Activated CD4-positive, alpha-beta memory T cell treated with anti-CD3 and anti-CD28 coated beads, Interleukin-2, amount 10 ng/mL, durations not matched to agents 7 days and 5 days (primary cell): ENCODE results near the gene DDB1. TPM values are rescaled to one million over a fixed set of nuclear protein-coding genes. Genes with fewer than 3 reads are reported as not detected.

Experiments
- CTCF ChIA-PET: fragments of 350-600 bp; sonication (Branson Sonifier 250); formaldehyde crosslinking; loops from one replicate; lab custom pipeline; 2021; ENCODE audit warnings: antibody characterized with exemption, inconsistent platforms; lab: Charles Lee
- POLR2A ChIA-PET: fragments of 350-600 bp; sonication (Branson Sonifier 250); formaldehyde crosslinking; loops from one replicate; lab custom pipeline; 2021; ENCODE audit warnings: antibody characterized with exemption; lab: Charles Lee
- DNase-seq: peaks from one replicate; pipeline ENCODE4 v3.0.0-alpha.2; 2020
- H3K27ac Mint-ChIP-seq: one replicate; pipeline ENCODE4 v1.8.0; 2021; ENCODE audit warnings: mild to moderate bottlenecking, mixed read lengths
- H3K27me3 Mint-ChIP-seq: one replicate; pipeline ENCODE4 v1.8.0; 2021; ENCODE audit warnings: mixed read lengths
- H3K36me3 Mint-ChIP-seq: one replicate; pipeline ENCODE4 v1.8.0; 2021; ENCODE audit warnings: low read depth, mixed read lengths
- H3K4me1 Mint-ChIP-seq: one replicate; pipeline ENCODE4 v1.8.0; 2021; ENCODE audit warnings: mixed read lengths
- H3K4me3 Mint-ChIP-seq: one replicate; pipeline ENCODE4 v1.8.0; 2021; ENCODE audit warnings: mild to moderate bottlenecking, mixed read lengths
- H3K9me3 Mint-ChIP-seq: one replicate; pipeline ENCODE4 v1.8.0; 2021; ENCODE audit warnings: mixed read lengths
- total RNA-seq, 2 experiments: library from RNA; stranded (reverse); gene quantifications; one replicate each; pipeline ENCODE4 v1.2.3, GENCODE V29; 2021

DDB1 gene
- total RNA-seq, 2 experiments from 2014 or later: 166 to 174 TPM

DNA sequence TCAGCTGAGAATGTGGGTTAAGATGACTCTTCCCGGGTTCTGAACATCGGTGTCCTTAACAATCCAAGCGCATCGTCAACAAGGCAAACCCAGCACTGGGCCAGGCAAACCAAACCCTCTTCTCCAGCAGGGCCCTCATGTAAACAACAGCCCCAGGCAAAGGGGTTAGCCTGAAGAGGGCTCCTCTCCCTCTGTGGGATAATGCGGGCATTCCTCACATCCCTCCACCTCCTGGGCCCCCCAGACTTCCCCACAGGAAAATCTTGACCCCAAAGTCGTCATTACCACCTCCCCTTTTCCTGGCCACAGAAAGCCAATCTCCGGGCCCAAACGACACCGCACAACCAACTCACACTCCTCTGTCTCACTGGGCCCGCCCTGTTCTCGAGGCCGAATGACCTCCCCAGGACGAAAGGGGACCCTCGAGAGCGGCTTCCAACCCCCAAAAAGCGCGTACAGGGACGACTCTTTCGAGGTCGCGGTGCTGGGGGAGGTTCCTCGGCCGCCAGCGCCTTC is 566 bp downstream of the DDB1 start:
- CTCF ChIA-PET: interaction anchor here (1.3 to 3.0 kb wide), 2 partner anchors 53 to 103 kb away, joined by 4 to 20 read pairs; no protein-coding TSS in a partner anchor
- H3K4me3 Mint-ChIP-seq: peak overlapping the region; percentile 99
- peak overlapping the region; percentile 85 for H3K27ac Mint-ChIP-seq
- H3K9me3 Mint-ChIP-seq: no peaks in the 10 kb centered on the region
- POLR2A ChIA-PET: interaction anchor here (0.7 to 2.9 kb wide), 6 partner anchors 18 to 417 kb away, joined by 3 to 27 read pairs (median 6); partner anchors contain the start of genes CPSF7, CYB561A3, SDHAF2 and TMEM138
- no peak for DNase-seq
- no peaks in the 10 kb centered on the region for H3K27me3 Mint-ChIP-seq
- H3K36me3 Mint-ChIP-seq: peaks cover 51% of the 10 kb centered on the region
- peaks cover 84% of the 10 kb centered on the region for H3K4me1 Mint-ChIP-seq

- Mint-ChIP-seq H3K4me3 (peak overlapping the region; percentile 99), H3K27me3 (no peaks in the 10 kb centered on the region), H3K27ac (peak overlapping the region; percentile 85), H3K9me3 (no peaks in the 10 kb centered on the region), H3K36me3 (peaks cover 51% of the 10 kb centered on the region), H3K4me1 (peaks cover 78% of the 10 kb centered on the region)
- no peak for DNase-seq
- ChIA-PET CTCF (interaction anchor here (1.3 to 3.0 kb wide), 2 partner anchors 54 to 104 kb away, joined by 4 to 20 read pairs; no protein-coding TSS in a partner anchor), POLR2A (interaction anchor here (0.7 to 2.9 kb wide), 8 partner anchors 16 to 416 kb away, joined by 3 to 27 read pairs (median 4); partner anchors contain the start of genes CPSF7, CYB561A3, SDHAF2 and TMEM138)
Measured at GRCh38 chr11:61331651-61332050, 1.3 kb downstream of the DDB1 start.

- no peak overlapping the region for H3K4me3 Mint-ChIP-seq
Measured at GRCh38 chr11:61329871-61330270, 3.0 kb downstream of the DDB1 start.

DNA sequence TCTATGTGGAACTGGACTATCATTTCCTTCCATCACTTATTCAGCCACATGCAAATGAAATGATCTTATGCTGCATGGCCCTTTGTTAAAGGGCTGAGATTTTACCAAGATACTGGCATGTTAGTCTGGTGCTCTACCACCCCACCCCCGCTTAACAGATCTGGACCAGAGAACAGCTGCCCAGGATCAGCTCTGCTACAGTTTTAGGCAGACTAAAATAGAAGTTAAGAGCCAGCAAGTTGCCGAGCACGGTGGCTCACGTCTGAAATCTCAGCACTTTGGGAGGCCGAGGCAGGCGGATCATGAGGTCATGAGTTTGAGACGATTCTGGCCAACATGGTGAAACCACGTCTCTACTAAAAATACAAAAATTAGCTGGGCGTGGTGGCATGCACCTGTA is 4.6 kb downstream of the DDB1 start:
- H3K4me3 Mint-ChIP-seq: no peak overlapping the region
- H3K27ac Mint-ChIP-seq: no peak overlapping the region
- peaks cover 75% of the 10 kb centered on the region for H3K36me3 Mint-ChIP-seq
- CTCF ChIA-PET: interaction anchor here (1.1 kb wide), 1 partner anchor 58 kb away, joined by 3 read pairs; no protein-coding TSS in a partner anchor
- peaks cover 50% of the 10 kb centered on the region for H3K4me1 Mint-ChIP-seq
- DNase-seq: no peak
- no peaks in the 10 kb centered on the region for H3K9me3 Mint-ChIP-seq
- POLR2A ChIA-PET: interaction anchor here (1.1 to 1.4 kb wide), 2 partner anchors 18 to 29 kb away, joined by 3 read pairs; no protein-coding TSS in a partner anchor
- no peaks in the 10 kb centered on the region for H3K27me3 Mint-ChIP-seq

More at GRCh38 chr11:61329871-61330270, 3.0 kb downstream of the DDB1 start:
- H3K36me3 Mint-ChIP-seq: peaks cover 66% of the 10 kb centered on the region
- H3K4me1 Mint-ChIP-seq: peaks cover 64% of the 10 kb centered on the region
- no peaks in the 10 kb centered on the region for H3K9me3 Mint-ChIP-seq
- CTCF ChIA-PET: interaction anchor here (1.1 to 3.0 kb wide), 3 partner anchors 31 to 116 kb away, joined by 3 to 20 read pairs (median 5); no protein-coding TSS in a partner anchor
- POLR2A ChIA-PET: interaction anchor here (2.9 kb wide), 1 partner anchor 32 kb away, joined by 27 read pairs; the partner anchor contains the start of genes CYB561A3 and TMEM138
- H3K27ac Mint-ChIP-seq: no peak overlapping the region
- no peak for DNase-seq
- H3K27me3 Mint-ChIP-seq: no peaks in the 10 kb centered on the region

GRCh38 chr11:61327669-61328071 is 5.2 kb downstream of the DDB1 start:
- Mint-ChIP-seq H3K27me3 (no peaks in the 10 kb centered on the region), H3K4me3 (no peak overlapping the region), H3K36me3 (peaks cover 76% of the 10 kb centered on the region), H3K27ac (peak overlapping the region; percentile 3), H3K9me3 (no peaks in the 10 kb centered on the region), H3K4me1 (peaks cover 48% of the 10 kb centered on the region)
- ChIA-PET POLR2A (interaction anchor here (1.0 to 1.6 kb wide), 4 partner anchors 9 to 101 kb away, joined by 3 to 4 read pairs (median 4); no protein-coding TSS in a partner anchor), CTCF (interaction anchor here (1.1 to 1.2 kb wide), 3 partner anchors 8 to 108 kb away, joined by 3 to 10 read pairs (median 5); no protein-coding TSS in a partner anchor)
- DNase-seq: no peak

DNA sequence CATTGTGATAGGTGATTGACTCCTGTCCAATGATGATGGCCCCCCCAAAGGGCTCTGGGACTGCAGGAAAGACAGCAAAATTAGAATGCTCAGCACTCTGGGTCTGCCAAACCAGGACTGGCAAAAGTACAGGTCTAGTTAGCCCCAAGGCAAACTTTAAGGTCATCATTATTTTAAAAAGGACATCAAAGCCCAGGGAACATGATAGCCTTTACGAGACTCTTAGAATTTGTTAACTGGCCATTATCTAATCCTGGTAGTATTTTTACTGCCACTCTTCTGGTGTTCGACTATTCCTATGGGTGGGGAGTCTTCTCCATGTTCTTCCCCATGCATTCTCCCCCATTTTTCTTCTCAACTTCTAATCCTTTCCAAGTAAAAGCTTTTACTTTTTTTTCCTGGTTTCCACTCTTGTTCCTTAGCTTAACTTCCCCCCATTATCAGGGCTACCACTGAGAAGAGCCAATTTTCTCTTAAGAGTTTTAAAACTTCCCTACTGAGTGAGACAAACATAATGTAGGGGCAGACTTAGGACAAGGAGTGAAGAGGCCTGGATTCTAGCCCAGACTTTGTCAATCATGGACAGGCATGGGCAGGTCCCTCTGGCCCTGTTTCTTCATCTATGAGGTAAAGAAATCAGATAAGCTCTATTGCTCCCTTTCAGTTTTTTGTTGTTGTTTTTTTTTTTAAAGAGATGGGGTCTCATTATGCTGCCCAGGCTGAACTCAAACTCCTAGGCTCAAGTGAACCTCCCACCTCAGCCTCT is 7.1 kb downstream of the DDB1 start:
- no peak overlapping the region for H3K27ac Mint-ChIP-seq
- DNase-seq: no peak
- H3K27me3 Mint-ChIP-seq: no peaks in the 10 kb centered on the region
- no peaks in the 10 kb centered on the region for H3K9me3 Mint-ChIP-seq
- peaks cover 73% of the 10 kb centered on the region for H3K36me3 Mint-ChIP-seq
- CTCF ChIA-PET: interaction anchor here (0.8 to 1.0 kb wide), 2 partner anchors 10 to 31 kb away, joined by 3 read pairs; partner anchors contain the start of gene VWCE
- peaks cover 31% of the 10 kb centered on the region for H3K4me1 Mint-ChIP-seq
- POLR2A ChIA-PET: interaction anchor here (0.6 kb wide), 1 partner anchor 71 kb away, joined by 3 read pairs; no protein-coding TSS in a partner anchor
- no peak overlapping the region for H3K4me3 Mint-ChIP-seq

GRCh38 chr11:61315260-61315659 is 17.6 kb downstream of the DDB1 start:
- POLR2A ChIA-PET: interaction anchor here (1.5 kb wide), 1 partner anchor 16 kb away, joined by 4 read pairs; no protein-coding TSS in a partner anchor
- CTCF ChIA-PET: no interaction called here
- H3K4me3 Mint-ChIP-seq: no peak overlapping the region
- H3K9me3 Mint-ChIP-seq: no peaks in the 10 kb centered on the region
- H3K27ac Mint-ChIP-seq: no peak overlapping the region
- no peaks in the 10 kb centered on the region for H3K27me3 Mint-ChIP-seq
- no peaks in the 10 kb centered on the region for H3K4me1 Mint-ChIP-seq
- peaks cover 48% of the 10 kb centered on the region for H3K36me3 Mint-ChIP-seq
- no peak for DNase-seq

- H3K4me3 Mint-ChIP-seq: no peak overlapping the region
- no peaks in the 10 kb centered on the region for H3K4me1 Mint-ChIP-seq
- H3K36me3 Mint-ChIP-seq: peaks cover 26% of the 10 kb centered on the region
- POLR2A ChIA-PET: interaction anchor here (0.8 to 2.6 kb wide), 2 partner anchors 15 to 119 kb away, joined by 3 to 9 read pairs; partner anchors contain the start of genes CPSF7, SDHAF2 and VWCE
- CTCF ChIA-PET: interaction anchor here (1.6 kb wide), 1 partner anchor 16 kb away, joined by 5 read pairs; the partner anchor contains the start of gene VWCE
- no peaks in the 10 kb centered on the region for H3K9me3 Mint-ChIP-seq
- no peaks in the 10 kb centered on the region for H3K27me3 Mint-ChIP-seq
- H3K27ac Mint-ChIP-seq: no peak overlapping the region
- DNase-seq: no peak
Measured at GRCh38 chr11:61310749-61311148, 22.2 kb downstream of the DDB1 start.

GRCh38 chr11:61309739-61310138 is 23.2 kb downstream of the DDB1 start:
- no peak overlapping the region for H3K27ac Mint-ChIP-seq
- CTCF ChIA-PET: interaction anchor here (1.6 kb wide), 1 partner anchor 15 kb away, joined by 5 read pairs; the partner anchor contains the start of gene VWCE
- POLR2A ChIA-PET: interaction anchor here (2.6 kb wide), 1 partner anchor 14 kb away, joined by 9 read pairs; the partner anchor contains the start of gene VWCE

DNA sequence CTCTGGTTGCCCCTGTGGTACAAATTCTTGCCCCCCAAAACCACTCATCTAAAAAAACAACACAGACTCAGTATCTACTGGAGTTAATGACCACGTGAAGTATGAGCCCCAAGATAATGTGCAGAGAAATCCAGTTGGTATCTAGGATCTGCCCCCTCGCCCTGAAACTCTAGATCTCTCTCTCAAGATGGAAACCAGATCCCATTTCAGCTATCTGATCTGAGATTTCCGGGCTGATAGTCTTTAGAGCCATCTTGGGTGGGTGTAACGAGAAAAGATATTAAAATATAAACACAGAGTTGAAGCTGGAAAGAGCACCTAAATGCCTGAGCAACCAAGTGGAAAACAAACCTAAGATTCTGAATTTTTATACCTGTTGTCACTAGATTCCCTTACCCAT is 23.8 kb downstream of the DDB1 start:
- no peak overlapping the region for H3K4me3 Mint-ChIP-seq
- POLR2A ChIA-PET: interaction anchor here (1.1 to 2.6 kb wide), 2 partner anchors 14 to 24 kb away, joined by 3 to 9 read pairs; partner anchors contain the start of gene VWCE
- H3K4me1 Mint-ChIP-seq: no peaks in the 10 kb centered on the region
- CTCF ChIA-PET: interaction anchor here (1.6 kb wide), 1 partner anchor 14 kb away, joined by 5 read pairs; the partner anchor contains the start of gene VWCE
- H3K27me3 Mint-ChIP-seq: no peaks in the 10 kb centered on the region
- DNase-seq: no peak
- H3K27ac Mint-ChIP-seq: no peak overlapping the region
- no peaks in the 10 kb centered on the region for H3K9me3 Mint-ChIP-seq
- H3K36me3 Mint-ChIP-seq: peaks cover 27% of the 10 kb centered on the region

More at GRCh38 chr11:61309739-61310138, 23.2 kb downstream of the DDB1 start:
- DNase-seq: no peak
- no peak overlapping the region for H3K4me3 Mint-ChIP-seq
- no peaks in the 10 kb centered on the region for H3K9me3 Mint-ChIP-seq
- H3K27me3 Mint-ChIP-seq: no peaks in the 10 kb centered on the region
- H3K4me1 Mint-ChIP-seq: no peaks in the 10 kb centered on the region
- H3K36me3 Mint-ChIP-seq: peaks cover 26% of the 10 kb centered on the region

DNA sequence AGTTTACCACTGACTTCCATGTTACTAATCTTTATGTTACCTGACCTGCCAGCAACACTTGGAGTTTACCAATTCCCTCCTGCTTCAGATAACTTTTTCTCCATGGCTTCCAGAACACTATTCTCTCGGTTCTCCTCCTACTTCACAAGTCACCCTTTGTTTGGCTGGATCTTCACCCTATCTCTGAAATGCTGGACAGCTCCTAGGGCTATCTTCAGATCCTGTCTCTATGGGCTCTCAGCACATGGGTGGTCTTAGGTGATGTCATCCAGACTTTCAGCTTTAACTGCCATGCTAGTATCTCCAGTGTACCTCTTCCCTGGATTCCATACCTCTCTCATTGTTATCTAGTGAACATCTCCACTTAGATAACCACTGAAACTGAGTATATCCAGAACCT is 25.6 kb downstream of the DDB1 start:
- Mint-ChIP-seq H3K4me3 (no peak overlapping the region), H3K36me3 (peaks cover 29% of the 10 kb centered on the region)
- CTCF ChIA-PET: no interaction called here

GRCh38 chr11:61306221-61306620 is 26.7 kb downstream of the DDB1 start:
- POLR2A ChIA-PET: no interaction called here
- no peaks in the 10 kb centered on the region for H3K9me3 Mint-ChIP-seq

More for the DNA sequence above, 25.6 kb downstream of the DDB1 start:
- no peaks in the 10 kb centered on the region for H3K9me3 Mint-ChIP-seq
- no peaks in the 10 kb centered on the region for H3K4me1 Mint-ChIP-seq
- no peak for DNase-seq
- H3K27me3 Mint-ChIP-seq: no peaks in the 10 kb centered on the region
- H3K27ac Mint-ChIP-seq: no peak overlapping the region
- POLR2A ChIA-PET: no interaction called here

More at GRCh38 chr11:61306221-61306620, 26.7 kb downstream of the DDB1 start:
- CTCF ChIA-PET: no interaction called here
- Mint-ChIP-seq H3K4me1 (no peaks in the 10 kb centered on the region), H3K27ac (no peak overlapping the region), H3K4me3 (no peak overlapping the region), H3K36me3 (peaks cover 33% of the 10 kb centered on the region), H3K27me3 (no peaks in the 10 kb centered on the region)
- DNase-seq: no peak
